BE2C (cell line): ENCODE results near the gene MIPOL1. TPM values are rescaled to one million over a fixed set of nuclear protein-coding genes. Genes with fewer than 3 reads are reported as not detected.
"Not testable (repeated sequence)": the region's sequence is repeated elsewhere in the genome, so short reads cannot be mapped to it uniquely, and the experiment has no call there.

Experiments used
- DNase-seq: peaks from one replicate; pipeline ENCODE4 v3.0.0-alpha.2; 2020
- H3K27me3 ChIP-seq: fragments of 250-450 bp; sonication (Bioruptor Pico); 2 replicates; pipeline ENCODE4 v1.5.1; 2020; ENCODE audit warnings: mild to moderate bottlenecking
- H3K36me3 ChIP-seq: fragments of 250-450 bp; sonication (Bioruptor Pico); 2 replicates; pipeline ENCODE4 v1.5.1; 2020; ENCODE audit warnings: mild to moderate bottlenecking
- H3K4me1 ChIP-seq: fragments of 250-450 bp; sonication (Bioruptor Pico); 2 replicates; pipeline ENCODE4 v1.5.1; 2020
- H3K4me3 ChIP-seq: 2 replicates; pipeline ENCODE4 v1.5.1; 2011; ENCODE audit warnings: low read depth, low read length
- H3K9me3 ChIP-seq: fragments of 250-450 bp; sonication (Bioruptor Pico); 2 replicates; pipeline ENCODE4 v1.5.1; 2020
- CTCF ChIP-seq: IDR thresholded peaks from 2 replicates; pipeline ENCODE4 v1.5.1; 2012; ENCODE audit warnings: mild to moderate bottlenecking, low read depth, low read length
- polyA plus RNA-seq: library from polyadenylated mRNA; unstranded; fragments of >200 nt; gene quantifications from one replicate; pipeline ENCODE4 v1.2.1, GENCODE V29; 2012; ENCODE audit warnings: low read depth, missing spikeins; ENCODE audit not compliant: insufficient read length, insufficient read depth

Gene MIPOL1
- 1.2 TPM for polyA plus RNA-seq

- peak; percentile 59 for DNase-seq
- TF ChIP-seq CTCF: peak; percentile 25; the same call in 1 of the 2 replicates
- Histone ChIP-seq H3K36me3 (no peaks in the 10 kb centered on the region), H3K27me3 (no peaks in the 10 kb centered on the region; the same call in 1 of the 2 replicates), H3K9me3 (no peaks in the 10 kb centered on the region), H3K4me1 (no peaks in the 10 kb centered on the region), H3K4me3 (peak within 1 kb of the TSS; percentile 66)
Measured at GRCh38 chr14:37197421-37198272, at the start of gene MIPOL1. TSS of gene MIPOL1 (plus strand) at chr14:37197937. CDS start at chr14:37247889, 49,952 bp downstream.

DNA sequence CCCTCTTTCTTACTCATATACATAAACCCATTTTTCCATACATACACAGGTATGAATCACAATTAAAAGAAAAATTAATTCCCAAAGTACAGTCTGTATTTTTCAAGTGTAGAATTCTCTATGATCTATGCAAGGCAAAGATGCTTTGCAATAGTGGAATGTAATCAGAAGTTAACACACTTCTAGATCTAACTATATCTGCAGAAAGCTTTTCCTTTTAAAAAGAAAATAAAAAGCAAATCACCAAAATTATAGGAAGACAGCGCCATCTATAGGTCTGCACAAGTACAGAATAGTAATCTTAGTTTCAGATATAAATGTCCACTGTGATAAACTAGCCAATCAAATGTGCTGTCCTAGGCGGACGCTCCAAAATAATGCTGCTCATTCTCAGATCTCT lies 47.3 kb upstream of the MIPOL1 start:
- no peaks in the 10 kb centered on the region for H3K36me3 ChIP-seq
- no peak overlapping the region for H3K4me3 ChIP-seq
- H3K4me1 ChIP-seq: no peaks in the 10 kb centered on the region
- no peaks in the 10 kb centered on the region for H3K9me3 ChIP-seq
- DNase-seq: no peak
- peak; percentile 65 for TF ChIP-seq CTCF
- no peaks in the 10 kb centered on the region for H3K27me3 ChIP-seq

- Histone ChIP-seq H3K27me3 (no peaks in the 10 kb centered on the region), H3K36me3 (no peaks in the 10 kb centered on the region), H3K4me1 (no peaks in the 10 kb centered on the region), H3K4me3 (no peak overlapping the region), H3K9me3 (no peaks in the 10 kb centered on the region)
- no peak for TF ChIP-seq CTCF
- DNase-seq: no peak
Measured at GRCh38 chr14:37153005-37153404, 44.7 kb upstream of the MIPOL1 start.

GRCh38 chr14:37153483-37153882 lies 44.3 kb upstream of the MIPOL1 start:
- no peaks in the 10 kb centered on the region for H3K36me3 ChIP-seq

DNA sequence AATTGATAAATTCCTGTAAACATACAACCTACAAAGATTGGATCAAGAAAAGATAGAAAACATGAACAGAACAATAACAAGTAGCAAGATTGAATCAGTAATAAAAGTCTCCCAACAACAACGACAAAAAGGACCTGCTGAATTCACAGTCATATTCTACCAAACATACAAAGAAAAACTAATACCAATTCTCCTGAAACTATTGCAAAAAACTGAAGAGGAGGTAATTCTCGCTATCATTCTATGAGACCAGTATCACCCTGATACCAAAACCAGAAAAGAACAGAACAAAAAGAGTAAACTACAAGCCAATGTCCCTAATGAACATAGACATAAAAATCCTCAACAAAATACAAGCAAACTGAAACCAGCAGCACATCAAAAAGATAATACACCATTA lies 39.8 kb upstream of the MIPOL1 start:
- Histone ChIP-seq H3K4me1 (no peaks in the 10 kb centered on the region), H3K36me3 (no peaks in the 10 kb centered on the region), H3K9me3 (no peaks in the 10 kb centered on the region), H3K4me3 (no peak overlapping the region), H3K27me3 (no peaks in the 10 kb centered on the region)
- no peak for TF ChIP-seq CTCF
- DNase-seq: no peak

More at GRCh38 chr14:37153483-37153882, 44.3 kb upstream of the MIPOL1 start:
- no peak for TF ChIP-seq CTCF
- no peak overlapping the region for H3K4me3 ChIP-seq
- H3K27me3 ChIP-seq: no peaks in the 10 kb centered on the region
- H3K9me3 ChIP-seq: no peaks in the 10 kb centered on the region
- H3K4me1 ChIP-seq: no peaks in the 10 kb centered on the region
- DNase-seq: no peak

- H3K36me3 ChIP-seq, H3K4me3 ChIP-seq, H3K4me1 ChIP-seq, DNase-seq, H3K9me3 ChIP-seq: not testable (repeated sequence)
- H3K27me3 ChIP-seq: peaks cover 12% of the 10 kb centered on the region; the same call in 1 of the 2 replicates
Measured at GRCh38 chr14:37162307-37162706, 35.4 kb upstream of the MIPOL1 start.
